Activated effector memory CD4-positive, alpha-beta T cell treated with Interleukin-2 at 50 U/mL for 16 hours (primary cell): Measurements from ENCODE around the gene ANP32B.
"Not testable (repeated sequence)": the region's sequence is repeated elsewhere in the genome, so short reads cannot be mapped to it uniquely, and the experiment has no call there.

ENCODE experiments used
- DNase-seq: peaks from one replicate; pipeline ENCODE4 v3.0.0-alpha.2; 2020

ANP32B gene

DNA sequence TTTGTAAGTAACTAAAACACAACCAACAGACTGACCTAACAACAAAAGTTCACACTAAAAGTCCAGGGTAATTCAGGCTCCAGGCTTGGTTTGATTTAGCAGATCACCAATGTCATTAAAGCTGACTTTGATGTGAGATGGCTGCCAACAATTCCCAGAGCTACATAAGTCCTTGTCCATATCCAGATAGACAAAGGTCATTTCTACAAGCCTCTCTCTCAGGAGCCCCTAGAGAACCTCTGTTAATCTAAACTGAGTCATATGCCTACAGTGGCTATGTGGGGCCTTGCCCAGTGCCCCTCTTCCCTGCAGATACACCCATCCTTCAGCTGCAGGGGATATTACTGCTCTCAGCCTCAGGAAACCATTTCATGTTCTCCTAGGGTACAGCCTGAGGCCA is 18.2 kb upstream of the ANP32B start:
- no peak for DNase-seq

DNA sequence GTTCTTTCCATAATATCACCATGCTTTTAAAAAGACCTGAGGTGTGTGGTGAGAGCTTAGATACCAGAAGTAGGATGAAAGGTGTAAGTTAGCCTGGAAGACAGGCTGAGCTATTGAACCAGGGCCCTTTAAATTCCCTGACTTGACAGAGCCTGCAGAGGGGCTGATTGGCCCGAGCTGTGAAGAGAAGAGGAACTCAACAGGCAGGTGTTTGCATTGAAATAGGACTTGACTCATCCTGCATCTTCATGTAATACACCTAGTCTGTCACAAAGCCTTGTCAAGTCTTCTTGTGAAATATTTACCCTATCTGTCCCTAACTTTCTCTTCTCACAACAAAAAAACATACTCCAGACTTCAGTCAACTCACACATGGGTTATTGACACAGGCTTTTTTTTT is 16.6 kb upstream of the ANP32B start:
- no peak for DNase-seq

DNA sequence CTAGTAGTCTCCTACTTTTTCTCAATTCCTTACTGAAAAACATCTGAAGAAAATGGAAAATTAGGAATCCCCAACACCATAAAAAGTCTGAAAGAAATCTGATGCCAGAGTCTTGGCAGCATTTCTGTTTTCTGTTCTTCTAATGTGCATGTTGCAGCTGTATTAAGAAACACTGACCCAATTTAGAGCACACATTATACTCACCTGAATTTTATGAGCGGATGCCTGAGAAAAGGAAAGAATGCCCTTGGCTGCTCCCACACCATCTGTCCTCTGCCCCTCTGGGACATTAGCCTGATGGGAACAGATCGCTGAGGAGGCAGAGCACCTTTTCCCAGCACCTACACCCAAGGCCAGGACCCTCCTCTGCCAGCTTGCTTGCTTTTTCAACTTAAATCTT is 14.1 kb upstream of the ANP32B start:
- DNase-seq, result no peak

DNA sequence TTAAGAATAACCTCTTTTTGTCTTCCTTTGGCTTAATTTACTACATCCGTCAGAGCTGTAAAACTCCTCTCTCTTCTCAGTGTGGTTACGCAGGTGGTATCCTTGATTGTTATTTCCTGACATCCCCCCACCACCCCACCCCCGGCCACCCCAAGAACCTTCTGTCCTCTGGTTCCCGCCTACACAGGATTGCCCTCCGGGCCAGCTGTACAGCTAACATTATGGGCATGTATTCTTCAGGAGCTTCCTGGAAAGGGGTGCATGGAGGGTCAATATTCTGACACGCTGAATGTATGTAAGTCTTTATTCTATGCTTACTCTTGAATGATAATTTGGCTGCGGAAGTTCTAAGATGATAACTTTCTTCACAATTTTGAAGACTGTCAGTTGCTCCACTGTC is 13.0 kb upstream of the ANP32B start:
- DNase-seq, result no peak

DNA sequence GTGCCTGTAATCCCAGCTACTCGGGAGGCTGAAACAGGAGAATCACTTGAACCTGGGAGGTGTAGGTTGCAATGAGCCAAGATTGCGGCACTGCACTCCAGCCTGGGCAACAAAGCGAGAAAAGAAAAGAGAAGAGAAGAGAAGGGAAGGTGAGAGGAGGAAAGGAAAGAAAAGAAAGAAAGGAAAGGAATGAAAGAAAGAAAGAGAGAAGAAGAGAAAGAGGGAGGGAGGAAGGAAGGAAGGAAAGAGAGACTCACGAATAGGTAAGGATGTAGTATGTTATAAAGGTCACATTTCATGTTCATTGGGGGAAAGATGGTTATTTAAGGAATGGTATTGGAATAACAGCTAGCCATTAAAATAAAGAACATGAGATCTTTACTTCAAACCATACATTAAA is 10.4 kb upstream of the ANP32B start:
- DNase-seq, result no peak

DNA sequence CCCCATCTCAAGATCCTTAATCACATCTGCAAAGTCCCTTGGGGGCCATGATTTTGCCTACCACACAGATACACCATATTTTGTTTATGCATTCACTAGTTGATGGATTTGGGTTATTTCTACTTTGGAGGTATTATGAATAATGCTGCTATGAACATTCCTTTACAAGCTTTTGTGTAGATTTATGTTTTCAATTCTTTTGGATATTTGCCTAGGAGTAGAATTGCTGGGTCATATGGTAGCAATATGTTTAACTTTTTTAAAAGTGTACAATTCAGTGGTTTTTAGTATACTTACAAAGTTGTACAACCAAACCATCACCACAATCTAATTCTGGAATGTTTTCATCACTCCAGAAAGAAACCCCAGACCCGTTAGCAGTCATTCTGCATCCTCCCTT is 7.8 kb upstream of the ANP32B start:
- DNase-seq, result no peak

DNA sequence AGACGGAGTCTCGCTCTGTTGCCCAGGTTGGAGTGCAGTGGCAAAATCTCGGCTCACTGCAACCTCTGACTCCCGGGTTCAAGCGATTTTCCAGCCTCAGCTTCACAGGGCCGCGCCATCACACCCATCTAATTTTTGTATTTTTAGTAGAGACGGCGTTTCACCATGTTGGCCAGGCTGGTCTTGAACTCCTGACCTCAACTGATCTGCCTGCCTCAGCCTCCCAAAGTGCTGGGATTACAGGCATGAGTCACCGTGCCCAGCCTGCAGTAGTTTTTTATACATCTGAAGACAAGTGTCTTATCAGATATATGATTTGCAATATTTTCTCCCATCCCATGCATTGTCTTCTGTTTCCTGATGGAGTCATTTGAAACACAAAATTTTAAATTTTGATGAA is 6.5 kb upstream of the ANP32B start:
- DNase-seq, result not testable (repeated sequence)

DNA sequence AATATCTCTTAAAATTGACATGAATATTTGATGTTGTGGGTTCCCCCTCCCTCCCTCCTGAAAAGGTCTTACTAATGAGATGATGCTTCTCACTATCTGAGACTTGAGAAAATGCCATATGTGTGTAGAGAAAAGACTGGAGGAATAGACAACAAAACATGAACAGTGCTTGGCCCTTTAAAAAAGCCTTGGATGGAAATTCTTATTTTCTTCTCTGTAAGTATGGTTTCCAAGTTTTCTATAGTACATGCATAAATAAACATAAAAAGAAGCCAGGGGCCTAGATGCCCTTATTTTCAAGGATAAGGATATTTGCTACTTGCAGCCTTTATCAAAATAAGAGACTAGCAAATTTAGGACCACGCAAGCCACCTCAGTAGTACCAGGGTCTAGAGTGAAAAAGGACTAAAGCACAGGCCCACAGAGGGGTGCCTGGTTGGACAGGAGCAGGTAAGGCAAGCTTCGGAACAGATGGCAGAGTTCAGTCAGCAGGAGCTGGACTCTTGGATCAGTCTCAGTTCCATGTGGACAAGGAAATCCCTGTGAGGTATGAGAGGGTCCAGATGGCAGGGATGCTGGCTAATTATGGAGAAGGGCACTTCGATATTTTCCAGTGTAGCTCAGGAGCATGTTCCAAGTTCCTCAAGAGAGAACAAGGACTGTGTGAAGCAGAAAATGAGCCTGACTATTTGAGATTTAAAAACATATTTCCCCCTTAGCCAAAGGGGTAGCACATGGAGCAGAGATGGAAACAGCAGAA is 4.6 kb upstream of the ANP32B start:
- DNase-seq, result no peak

DNA sequence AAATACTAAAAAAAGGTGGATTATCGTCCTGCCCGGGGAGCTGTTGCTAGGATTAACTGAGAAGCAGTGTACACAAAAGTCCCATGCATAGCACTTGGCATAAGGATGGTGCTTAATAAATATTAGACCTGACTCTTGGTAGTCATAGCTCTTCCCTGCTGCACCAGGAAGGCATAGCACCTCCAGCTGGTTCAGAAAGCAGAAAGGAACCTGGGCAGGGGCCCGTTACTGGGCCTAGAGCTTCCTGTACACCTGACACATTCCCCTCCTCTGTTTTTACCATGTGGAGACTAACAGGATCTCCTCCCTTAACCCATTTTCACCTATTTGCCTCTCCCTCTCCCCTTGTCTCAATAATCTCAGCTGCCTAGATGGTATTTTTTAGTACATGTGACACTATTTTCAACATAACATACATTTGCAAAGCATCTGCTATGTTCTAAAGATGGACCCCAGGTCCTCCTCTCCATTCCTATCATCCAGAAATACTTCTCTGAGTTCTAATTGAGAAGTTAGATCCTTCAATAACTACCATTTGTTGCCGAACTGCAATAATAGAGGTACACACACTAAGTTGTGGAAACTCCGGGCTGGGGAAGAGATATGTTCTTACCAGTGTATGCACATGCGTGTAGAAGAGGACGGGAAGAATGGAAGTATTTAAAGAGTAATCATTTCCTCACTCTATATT is 3.2 kb upstream of the ANP32B start:
- no peak for DNase-seq

DNA sequence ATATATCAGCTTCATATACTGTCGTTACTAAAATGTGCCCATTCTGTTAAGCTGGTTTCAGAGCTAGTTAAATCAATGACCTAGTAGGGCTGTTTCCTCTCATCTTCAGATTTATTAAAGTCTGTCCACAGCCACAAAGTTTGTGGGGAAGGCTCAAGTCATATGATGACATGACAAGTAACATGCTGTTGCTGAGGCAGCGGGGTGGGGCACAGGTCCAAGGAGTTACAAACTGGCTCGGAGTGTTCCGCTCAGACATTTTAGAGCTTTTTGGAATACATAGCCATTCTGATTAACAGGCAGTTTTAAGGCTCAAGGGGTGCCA is 2.7 kb upstream of the ANP32B start:
- no peak for DNase-seq

DNA sequence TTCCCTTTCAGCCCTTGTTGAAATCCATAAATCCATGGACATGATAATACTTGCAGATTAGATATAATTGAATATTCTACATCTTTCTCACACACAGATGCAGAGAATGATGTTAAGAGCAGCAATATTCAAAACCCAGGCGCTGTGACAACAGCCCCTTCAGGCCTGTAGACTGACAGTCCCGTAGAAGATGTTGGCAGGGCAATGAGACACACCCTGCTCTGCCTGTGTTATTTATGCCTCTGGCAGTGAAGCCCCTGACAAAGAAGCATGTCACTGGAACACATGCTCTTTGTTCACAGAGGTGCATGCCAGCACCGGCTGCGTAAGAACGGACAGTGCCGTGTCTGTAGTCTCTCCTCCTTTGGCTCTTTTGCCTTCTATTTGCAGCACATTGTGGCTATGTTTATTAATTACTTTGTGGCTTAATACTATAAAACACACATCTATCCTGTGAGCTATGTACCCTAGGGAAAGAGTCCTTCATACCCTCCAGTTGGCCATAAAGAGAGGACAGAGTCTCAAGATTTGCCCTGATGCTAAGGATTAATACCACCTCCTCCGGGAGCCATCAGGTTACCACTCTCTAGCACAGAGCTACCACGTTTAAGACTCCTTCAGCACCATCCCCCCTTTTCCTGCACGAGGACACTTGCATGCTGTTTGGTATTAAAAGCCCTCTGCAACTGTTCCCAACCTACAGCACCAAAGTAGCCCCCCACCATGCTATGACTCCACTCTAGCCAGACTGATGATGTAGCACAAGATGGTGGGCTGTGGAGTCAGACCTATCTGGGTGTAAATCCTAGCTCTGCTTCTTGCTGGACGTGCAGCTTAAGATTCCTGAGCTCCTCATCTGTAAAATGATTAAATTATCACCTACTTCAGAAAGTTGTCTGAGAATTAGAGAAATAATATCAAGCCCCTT is 2.0 kb upstream of the ANP32B start:
- no peak for DNase-seq

DNA sequence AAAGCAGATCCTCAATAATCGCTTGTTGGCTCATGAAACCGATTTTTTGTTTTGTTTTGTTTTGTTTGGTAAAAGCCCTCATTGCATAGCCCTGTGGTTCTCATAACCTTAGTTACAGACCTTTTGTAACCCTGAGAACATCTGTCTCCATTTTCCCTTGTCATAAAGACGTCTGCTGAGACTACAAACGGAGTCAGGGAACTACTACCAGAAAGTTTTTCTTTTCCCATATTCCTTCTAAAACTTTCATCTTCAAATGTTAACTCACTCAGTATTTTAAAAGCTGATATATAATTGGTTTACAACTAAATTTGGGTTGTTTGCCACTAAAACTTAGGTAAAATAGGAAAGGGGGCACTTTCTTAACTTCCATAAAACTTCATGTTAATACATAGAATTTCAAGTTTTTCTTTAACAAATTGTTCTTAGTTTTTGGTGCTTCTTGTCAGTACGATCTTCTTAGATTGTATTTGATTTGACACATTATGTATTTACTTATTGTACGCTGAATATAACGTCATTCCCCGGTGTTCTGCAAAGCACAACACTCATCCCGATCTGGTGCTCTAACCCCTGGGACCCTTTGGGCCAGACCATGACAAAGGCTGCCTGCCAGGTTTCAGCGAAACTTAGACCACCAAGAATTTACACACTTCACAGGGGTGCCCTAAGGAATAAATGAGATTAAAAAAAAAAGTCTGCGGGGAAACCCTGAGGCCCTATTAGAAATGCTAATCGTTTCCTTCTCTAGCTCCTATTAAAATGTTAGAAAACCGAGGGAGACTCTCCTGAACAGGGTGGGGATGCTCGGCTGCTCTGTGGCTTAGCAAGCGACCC is 1.1 kb upstream of the ANP32B start:
- DNase-seq, result no peak

DNA sequence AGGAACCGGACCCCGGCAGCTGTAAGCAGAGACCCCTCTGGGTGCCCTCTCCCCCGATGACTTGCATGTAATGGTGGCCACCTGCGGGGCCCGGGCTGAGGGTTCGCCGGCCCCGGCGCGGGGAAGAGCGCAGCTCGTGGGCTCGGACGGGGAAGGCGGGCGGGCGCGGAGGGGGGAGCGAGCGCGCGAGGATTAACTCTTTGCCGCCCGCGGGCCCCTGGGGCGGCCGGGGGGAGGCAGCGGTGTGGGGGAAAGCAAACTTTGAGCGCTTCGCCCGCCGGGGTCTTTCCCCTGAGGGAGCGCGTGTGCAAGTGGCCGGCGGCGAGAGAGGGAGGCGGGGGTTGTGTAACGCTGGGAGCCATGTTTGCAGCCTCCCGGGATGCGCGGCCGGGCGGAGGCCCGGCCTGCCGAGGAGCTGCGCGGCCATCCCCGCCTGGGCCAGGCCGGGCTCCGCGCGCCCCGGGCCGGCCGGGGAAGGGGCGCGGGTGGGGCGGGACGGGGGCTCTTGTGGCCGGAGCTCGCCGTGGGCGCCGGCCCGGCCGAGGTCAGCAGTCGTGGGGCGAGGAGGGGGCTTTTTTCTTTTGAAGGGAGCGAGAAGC is 547 bp downstream of the ANP32B start:
- peak; percentile 55 for DNase-seq

DNA sequence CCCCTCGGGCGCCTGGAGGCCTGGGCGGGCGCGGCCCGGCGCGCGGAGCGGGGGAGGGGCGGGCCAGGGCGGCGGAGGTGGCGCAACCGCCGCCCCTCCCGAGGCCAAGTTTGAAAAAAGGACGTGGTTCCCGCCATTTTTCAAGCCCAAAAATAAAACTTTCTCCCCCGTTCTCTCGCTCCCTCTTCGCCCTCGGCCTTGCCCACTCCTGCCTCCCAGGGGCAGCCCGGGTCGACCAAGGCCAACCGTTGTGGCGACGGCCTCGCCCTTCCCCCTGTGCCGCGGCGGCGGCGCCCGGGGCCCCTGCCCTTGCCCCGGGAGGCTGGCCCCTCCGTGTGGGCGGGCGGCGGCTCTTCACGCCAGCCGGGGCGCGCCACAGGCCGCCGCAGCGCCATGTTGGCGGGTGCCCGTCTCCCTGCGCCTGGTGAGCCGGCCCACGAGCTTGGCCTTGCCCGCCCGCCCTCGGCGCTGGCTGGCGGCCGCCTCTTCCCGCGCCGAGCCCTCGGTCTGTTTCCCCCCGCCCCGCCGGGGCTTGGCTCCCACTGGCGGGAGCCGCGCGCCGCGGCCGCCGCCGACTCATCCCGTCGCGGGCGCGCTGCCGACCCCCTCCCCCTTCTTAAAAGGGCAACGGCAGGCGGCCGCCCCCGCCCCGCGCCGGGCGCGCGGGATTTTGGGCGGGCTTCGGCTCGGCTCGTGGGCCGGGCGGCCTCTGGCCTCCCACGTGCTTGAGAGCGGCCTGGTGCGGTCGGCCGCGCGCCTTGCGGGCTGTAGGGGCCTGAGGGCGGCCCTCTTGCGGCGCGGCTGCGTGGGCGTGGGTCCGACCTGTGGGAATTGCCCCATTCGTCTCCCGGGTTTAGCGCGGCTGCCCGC is 1.3 kb downstream of the ANP32B start:
- peak; percentile 66 for DNase-seq

DNA sequence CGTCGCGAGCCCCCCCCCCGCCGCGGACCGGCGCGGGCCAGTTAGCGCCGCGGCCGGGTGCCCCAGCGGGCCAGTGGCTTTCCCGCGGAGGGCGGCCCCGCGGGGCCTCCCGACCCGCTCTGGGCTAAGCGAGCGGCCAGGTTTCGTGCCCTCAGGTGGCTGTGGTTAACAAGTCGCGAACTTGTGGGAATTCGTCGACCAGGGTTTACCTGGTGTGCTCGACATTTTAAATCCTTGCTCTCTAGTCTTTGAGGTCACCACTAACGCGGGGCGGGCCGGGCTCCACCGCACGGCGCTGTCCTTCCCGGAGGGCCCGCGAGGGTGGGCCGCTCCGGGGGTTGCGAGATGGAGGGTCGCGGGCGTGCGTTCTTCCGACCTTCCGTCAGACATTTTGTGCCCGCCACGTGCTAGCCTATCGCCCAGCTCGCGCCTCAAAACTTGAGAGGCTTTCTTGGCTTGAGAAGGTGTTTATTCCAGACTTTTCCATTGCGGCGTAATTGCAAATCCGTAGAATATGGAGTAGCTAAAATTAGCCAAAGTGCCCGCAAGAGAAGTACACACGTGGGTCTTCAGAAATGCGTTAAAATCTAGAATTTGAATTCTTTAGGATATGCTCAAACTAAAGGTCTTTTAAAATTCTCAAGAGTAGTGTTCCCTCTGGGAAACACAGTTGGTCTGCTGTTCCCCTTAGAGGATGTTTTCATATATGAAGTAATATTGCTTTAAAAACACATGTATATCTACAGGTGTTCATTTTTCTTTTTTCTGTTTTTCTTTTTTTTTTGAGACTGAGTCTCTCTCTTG is 2.1 kb downstream of the ANP32B start:
- DNase-seq, result no peak

DNA sequence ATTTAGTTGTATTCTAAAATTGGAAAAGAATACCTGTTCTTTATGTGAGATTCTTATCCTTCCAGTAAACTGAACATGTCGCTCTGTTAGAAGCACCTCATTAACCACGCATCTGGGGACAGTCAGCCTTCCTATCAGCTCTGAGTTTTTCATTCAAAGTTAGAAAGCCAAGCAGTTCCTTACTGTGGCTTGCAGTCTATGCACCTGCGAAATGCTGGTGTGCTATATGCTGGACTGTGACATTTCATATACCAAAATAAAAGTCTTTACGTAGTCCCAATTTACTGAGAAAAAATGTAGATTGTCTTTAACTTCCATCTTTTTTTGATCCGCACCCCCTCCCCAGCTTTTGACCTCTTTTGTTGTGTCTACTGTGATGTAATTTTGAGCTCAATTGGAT is 4.3 kb downstream of the ANP32B start:
- DNase-seq, result no peak

DNA sequence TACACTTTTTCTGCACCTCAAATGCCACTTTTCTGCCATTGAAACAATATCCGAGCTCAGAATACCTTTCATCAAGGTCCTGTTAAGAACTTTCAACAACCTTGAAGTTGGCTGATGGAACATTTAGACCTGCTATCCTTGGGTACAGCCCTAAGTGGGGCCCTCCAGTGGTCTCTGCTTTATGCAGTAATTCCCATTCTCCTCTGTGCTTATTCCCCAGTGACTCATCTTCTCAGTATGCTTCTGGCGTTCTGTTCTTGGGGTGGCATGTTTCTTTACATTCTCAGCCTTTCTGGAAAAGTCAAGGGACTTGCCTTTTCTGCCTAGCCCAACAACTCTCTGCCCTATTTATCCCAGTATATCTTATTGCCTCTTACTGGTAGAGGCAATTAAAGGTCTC is 7.1 kb downstream of the ANP32B start:
- no peak for DNase-seq

DNA sequence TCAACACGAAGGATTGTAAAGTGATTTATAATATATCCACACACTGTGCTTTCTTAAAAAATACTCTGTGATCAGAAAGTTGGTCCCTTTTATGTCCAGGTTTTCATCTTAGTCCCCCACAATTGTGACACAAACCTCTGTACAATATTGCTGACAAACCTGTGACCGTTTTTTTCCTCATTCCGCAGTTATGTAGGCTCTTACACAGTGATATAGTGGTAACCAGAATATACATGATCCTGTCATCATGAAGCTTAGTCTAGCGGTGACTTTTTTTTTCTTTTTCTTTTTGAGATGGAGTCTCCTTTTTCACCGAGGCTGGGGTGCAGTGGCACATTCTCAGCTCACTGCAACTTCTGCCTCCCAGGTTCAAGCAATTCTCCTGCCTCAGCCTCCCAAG is 8.7 kb downstream of the ANP32B start:
- no peak for DNase-seq

DNA sequence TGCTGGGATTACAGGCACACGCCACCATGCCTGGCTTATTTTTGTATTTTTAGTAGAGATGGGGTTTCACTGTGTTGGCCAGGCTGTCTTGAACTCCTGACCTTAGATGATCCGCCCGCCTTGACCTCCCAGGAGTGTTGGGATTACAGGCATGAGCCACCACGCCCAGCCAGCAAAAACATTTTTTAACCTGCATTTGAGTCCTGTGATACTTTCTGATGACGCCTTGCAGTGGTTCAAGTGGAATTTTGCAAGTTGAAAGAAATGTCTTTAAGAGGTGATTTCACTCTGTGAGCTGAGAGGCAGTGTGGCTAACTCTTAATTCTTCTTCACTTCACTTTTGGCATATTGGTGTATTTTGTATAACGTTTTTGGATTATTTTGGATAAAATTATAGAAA is 9.1 kb downstream of the ANP32B start:
- no peak for DNase-seq

DNA sequence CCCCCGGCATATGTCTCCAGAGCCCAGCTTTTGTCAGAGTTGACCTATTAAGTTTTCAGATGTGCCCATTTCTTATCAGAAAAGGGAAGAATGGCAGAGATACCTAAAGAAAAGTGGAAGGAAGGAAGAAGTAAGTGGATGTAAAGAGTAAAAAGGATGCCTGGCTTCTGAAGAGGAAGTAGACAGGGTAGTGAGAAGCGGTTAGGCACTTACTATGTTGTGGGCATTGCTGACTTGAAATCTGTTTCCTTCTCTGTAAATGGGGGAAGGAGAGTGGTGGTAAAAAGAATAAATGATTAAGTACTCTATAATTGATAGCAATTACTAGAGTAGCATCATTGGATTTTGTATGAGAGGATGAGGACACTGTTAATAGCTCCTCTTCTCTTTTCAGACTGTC is 9.9 kb downstream of the ANP32B start:
- no peak for DNase-seq

DNA sequence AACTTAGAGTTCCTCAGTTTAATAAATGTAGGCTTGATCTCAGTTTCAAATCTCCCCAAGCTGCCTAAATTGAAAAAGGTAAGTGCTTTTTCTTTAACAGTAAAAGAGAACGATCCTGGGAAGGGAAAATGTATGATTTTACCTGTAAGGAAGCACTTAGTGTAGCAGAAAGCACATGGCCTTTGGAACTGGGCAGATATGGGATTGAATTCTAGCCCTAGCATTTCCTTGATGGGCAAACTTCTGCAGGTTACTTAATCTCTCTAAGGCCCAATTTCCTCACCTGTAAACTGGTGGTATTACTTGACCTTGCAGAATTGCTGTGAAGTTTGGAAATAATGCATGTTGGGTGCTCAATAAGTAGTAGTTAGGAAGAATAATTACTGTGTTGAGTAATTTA is 11.6 kb downstream of the ANP32B start:
- DNase-seq, result no peak
